GM18505 (cell line): Measurements from ENCODE around the gene JARID2.
"Not testable (repeated sequence)": the region's sequence is repeated elsewhere in the genome, so short reads cannot be mapped to it uniquely, and the experiment has no call there.

Experiments used
- ATAC-seq: cut with Tn5 transposase; IDR thresholded peaks from one replicate; pipeline ENCODE4 v1.9.1; 2021; ENCODE audit not compliant: unreplicated experiment
- POLR2A ChIP-seq: IDR thresholded peaks from 4 replicates; pipeline ENCODE4 v1.6.1; 2011; ENCODE audit warnings: borderline replicate concordance; ENCODE audit not compliant: insufficient read depth, insufficient read length; ENCODE audit errors: extremely low read depth

JARID2 gene

DNA sequence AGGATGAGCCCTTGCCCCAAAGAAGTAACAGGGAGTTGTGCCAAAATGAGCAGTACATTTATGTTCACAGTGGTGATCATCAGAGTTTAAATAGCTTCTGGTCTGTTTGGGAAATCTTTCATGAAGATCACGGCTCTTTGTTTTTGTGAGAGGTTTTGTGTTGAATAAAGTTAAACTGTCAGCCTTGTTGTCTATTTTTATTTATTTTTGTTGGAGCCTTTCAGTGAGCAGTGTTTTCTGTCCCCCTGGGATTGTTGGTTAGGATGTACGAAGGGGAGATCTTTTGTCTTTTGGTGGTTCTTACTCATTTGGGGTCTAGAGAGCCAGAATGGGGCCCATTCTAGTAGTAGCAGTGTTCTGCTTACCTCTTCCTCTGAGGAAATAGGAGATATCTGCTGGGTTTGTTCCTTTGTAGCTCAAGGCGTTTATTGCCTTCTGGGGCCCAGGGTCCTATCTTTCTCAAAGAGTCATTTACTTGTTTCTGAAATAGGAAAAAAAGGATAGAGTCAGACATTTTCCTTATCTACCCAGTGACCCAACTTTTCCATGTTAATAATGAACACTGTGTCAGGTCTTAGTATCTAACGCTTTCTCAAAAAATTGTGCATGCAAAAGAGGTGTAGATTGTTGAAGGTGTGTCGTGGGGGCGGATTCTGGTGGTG is 157.4 kb downstream of the JARID2 start:
- no peak for TF ChIP-seq POLR2A
- no peak for ATAC-seq

DNA sequence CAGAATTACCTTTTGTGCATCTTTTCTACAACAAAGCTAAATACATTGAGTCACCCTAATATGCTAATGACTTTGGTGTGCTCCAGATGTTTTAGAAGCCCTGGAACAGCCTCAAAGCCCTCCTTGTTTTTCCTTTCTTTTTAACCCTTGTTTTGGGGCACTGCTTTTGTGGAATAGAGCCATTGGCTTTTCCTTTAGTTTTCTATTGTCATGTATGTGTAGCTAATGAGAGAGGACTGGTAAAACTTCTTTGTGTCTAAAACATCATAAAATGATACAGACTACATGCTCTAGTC is 158.8 kb downstream of the JARID2 start:
- no peak for ATAC-seq

DNA sequence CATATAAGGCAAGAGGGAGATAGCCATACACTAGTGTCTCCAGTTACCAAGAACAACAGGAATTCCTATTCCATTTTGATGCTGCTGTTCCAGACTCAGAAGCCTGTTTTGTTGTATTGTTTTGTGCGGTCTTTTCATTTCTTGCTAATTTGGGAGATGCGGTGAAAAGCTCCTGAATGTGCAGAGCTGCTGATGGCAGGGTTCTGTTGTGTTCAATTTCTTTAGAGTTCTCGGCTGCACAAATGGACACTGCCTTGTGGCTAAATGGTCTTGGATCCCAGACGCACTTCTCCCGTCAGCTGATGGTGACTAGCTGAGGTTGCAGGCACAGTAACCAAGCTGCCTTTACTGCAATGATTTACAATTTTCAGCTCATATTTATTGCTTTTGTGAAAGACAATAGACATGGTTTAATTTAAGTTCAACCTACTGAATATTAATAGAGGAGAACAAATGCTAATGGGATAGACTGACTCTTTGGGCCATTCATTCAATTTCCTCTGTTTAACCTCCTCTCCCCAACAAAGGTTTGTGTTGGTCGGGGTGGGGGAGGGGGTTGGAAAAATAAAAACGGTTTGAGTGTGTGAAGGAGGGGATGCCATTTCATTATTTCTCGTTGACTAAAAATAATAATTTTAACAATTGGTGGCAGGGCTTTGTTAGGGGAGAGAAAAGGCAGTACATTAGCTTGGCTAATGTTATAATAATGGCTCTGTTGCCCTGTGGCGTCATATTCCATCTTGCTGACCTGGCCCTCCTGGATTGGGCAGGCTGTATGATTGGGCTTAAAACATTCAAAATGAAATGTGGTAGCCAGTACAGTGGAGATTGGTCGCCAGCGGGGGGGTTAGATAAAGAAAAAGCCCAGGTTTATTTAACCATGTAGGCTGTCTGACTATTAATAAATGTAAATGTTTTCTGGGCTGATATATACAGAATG is 159.5 kb downstream of the JARID2 start:
- TF ChIP-seq POLR2A: no peak
- ATAC-seq: no peak

More for the DNA sequence above, 158.8 kb downstream of the JARID2 start:
- TF ChIP-seq POLR2A: no peak

DNA sequence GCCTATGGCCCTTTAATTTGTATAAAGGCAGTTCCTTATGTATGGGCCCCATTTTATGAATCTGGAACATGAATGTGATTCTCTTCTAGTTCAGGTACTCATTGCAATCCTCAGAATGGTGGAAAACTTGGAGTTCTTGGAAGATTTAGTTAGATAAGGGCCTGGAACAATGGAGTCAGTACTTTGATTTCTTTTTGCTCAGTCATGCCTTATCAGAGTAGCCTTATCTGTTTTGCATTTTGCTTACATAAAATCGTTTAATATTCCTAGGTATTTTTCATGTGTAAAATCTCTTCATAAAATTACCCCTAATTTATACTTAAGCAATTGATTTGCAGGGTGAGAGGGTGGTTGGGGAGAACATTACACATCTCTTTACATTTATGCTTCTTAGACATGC is 160.6 kb downstream of the JARID2 start:
- TF ChIP-seq POLR2A: no peak
- ATAC-seq: no peak

DNA sequence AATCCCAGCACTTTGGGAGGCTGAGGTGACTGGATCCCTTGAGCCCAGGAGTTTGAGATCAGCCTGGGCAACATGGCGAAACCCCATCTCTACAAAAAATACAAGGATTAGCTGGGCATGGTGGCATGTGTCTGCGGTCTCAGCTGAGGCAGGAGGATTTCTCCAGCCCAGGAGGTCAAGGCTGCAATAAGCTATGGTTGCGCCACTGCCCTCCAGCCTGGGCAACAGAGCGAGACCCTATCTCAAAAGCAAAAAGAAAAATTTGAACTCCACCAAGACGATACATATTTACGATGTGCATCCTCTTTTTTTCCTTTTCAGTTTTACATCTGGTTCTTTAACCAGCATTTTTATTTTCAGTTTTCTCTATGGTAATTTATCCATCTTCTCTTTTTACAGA is 162.1 kb downstream of the JARID2 start:
- no peak for TF ChIP-seq POLR2A
- no peak for ATAC-seq

DNA sequence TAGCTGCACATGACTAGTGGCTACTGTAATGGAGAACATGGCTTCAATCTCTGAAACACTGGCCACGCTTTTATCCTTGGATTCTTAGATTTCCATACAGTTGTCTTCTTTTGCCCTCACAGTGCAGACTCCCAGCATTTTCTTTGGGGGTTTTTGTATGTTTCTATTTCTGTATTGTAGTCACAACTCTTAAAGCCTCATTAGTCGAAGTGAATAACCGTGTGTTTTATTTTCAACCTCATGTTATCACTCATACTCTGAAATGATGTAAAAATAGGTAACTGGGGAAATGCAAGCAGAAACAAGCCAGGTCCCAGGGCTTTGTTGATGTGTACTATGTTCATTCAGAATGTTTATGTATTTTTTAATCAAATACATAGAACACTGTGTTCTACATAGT is 162.9 kb downstream of the JARID2 start:
- TF ChIP-seq POLR2A: no peak
- no peak for ATAC-seq

DNA sequence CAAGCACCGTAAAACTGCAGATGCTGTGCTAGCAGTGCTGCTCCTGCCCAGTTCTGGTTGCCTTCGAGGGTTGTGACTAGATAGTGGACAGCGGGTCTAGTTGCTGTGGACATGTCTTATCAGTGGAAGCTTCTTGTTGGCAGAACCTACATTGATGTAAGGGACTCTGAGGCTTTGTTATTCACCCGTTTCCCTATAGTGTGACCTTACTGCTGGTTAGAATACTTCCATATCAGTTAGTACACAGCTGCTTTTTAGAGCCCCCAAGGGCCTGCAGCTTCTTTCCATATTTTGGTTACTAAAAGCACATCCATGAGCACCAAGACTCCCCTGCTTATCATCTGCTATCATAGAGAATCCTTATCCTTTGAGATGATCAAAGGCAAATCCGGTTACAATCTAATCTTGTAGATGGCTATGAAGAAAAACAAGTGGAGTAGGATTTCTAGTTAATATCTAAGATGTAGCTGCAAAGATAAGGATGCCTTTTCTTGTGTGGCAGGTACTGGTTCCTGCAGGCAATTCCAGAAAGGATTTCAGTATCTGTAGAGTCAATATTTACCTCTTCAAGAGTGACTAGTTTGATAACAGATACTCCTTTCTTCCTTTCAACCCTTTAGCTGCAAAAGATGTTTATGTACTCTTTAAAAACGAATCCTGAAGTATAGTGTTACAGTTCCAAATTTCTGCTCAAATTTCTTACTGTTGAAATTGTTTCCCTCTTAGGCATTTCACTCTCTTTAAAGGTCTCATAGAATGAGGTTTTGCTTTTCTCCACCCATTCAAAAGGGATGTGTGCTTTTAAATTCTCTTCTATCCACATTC is 163.6 kb downstream of the JARID2 start:
- no peak for ATAC-seq
- TF ChIP-seq POLR2A: no peak

DNA sequence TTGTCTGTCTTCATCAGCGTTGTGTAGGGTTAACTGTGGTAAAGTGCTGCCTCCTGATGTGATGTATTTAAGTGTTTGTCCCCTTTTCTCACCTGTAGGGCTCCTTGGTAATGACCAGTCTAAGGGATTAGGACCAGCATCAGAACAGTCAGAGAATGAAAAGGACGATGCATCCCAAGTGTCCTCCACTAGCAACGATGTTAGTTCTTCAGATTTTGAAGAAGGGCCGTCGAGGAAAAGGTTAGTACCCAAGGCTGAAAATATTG is 164.2 kb downstream of the JARID2 start:
- no peak for TF ChIP-seq POLR2A
- ATAC-seq: no peak

DNA sequence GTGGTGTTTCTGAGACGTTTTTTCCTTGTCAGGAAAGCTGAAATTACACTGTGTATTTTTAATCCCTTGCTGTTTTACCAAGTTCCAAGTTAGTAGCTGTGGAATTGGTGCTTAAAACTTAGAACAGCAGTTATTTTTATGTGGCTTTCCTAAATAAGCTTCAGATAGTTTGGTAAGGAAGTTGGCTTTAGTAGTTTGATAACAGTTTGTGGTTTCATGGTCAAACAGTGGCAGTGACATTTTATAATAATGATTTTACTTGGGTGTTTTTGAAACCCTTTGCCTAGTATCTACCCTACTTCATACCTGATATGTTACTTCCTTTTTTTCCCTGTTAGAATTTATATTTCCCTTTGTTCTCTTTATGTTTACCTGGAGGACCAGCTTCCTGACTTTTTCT is 164.9 kb downstream of the JARID2 start:
- TF ChIP-seq POLR2A: no peak
- no peak for ATAC-seq

DNA sequence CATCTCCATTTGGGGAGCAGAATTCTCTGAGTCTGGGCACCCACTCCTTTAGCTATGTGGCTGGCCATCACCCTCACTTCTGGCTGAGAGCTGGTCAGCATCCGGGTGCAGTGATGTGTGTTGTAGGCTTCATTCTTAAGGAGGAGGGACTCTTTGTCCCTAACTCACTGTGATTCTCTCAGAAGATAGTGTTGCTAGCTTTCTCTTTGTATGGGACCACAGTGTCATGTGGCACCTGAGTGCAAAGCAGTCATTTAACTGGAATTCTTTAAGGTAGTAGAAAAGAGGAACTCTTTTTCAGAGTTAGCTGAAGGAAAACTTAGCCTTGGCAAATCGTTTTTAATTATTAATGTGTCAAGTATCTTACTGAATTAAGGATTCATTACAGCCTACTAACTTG is 165.9 kb downstream of the JARID2 start:
- TF ChIP-seq POLR2A: no peak
- ATAC-seq: no peak

DNA sequence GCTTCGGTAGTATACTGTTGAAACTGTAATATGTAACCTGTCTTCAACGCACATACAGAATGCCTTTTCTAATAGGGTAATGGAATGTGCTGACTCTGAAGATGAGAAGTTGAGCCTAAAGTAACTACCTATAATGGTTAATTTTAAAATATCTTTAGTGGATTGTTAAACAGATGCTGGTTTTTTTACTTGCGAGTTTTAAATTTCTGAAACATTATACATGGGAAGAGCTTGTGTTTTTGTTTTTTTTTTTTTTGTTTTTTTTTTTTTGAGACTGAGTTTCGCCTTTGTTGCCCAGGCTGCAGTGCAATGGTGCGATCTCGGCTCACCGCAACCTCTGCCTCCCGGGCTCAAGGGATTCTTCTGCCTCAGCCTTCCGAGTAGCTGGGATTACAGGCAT is 166.9 kb downstream of the JARID2 start:
- ATAC-seq: no peak
- no peak for TF ChIP-seq POLR2A

DNA sequence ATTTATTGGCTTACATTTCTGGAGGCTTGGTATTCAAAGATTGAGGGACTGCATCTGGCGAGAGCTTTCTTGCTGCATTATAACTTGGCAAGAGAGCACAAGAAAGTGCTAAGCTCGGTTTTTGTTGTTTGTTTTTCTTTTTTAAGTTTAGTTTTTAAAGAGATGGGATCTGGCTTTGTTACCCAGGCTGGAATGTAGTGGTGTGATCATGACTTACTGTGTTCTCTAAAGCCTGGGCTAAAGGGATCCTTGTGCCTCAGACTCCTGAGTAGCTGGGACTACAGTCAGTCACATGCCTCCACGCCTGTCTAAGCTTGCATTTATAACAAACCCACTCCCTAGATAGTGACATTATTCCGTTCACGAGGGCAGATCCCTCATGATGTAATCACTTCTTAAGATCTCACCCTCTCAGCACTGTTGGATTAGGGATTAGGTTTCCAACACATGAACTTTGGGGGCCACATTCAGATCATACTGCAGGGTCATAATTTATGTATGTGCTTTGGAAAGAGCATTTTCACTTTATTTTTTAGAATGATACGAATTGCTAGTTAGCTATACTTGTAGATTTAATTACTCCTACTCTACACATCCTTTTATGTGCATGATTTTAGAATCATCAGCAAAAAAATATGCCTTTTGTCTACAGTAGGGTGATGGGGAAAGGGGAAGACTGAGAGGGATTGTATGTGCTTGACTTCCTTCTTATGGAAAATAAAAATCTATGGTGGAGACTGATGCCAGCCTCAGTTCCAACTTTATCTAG is 167.8 kb downstream of the JARID2 start:
- TF ChIP-seq POLR2A: no peak
- no peak for ATAC-seq

DNA sequence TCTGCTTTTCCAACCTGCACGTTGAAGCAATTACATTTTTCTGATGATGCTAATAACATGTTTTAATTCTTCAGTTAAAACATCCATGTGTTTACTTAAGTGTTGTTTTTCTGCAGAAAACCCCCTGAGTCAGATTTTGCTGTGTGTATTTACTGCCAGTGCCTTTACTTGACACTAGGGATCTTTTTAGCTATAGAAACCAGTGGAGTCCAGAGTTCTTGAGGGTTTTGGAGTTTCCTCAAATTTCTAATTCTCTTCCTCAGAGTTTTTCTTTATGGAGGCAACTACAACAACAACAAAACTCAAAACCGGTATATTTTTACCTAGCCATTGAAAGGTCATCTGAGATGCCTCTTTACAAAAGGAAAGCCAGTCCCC is 168.4 kb downstream of the JARID2 start:
- TF ChIP-seq POLR2A: no peak

DNA sequence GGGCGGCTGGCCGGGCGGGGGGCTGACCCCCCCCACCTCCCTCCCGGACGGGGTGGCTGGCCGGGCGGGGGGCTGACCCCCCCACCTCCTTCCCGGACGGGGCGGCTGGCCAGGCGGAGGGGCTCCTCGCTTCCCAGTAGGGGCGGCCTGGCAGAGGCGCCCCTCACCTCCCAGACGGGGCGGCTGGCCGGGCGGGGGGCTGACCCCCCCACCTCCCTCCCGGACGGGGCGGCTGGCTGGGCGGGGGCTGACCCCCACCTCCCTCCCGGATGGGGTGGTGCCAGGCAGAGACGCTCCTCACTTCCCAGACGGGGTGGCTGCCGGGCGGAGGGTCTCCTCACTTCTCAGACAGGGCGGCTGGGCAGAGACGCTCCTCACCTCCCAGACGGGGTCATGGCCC is 169.8 kb downstream of the JARID2 start:
- ATAC-seq: not testable (repeated sequence)

More for the DNA sequence above, 168.4 kb downstream of the JARID2 start:
- ATAC-seq: no peak

DNA sequence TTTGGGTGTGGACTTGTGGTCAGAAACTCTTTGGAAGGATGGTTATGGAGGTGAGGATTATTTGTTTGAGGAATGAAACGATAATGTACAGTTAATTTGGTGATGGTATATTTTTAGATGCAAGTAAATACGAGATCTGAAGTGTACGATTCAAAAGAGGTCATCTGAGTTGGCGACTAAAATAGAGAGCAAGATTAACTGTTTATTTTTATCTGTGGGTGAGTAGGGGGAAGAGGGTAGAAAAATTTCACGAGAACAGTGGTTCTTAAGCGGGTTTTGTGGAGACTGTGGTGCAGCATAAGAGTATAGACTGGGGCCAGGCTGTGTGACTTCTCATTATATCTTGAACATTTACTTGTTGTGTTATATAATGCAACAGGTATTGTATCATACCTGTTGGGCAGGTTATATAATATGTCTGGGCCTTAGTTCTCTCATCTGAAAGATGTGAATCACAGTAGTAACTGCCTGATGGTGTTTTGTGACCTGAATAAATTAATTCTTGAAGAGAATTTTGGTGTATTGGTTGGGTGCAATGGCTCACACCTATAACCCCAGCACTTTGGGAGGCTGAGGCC is 171.2 kb downstream of the JARID2 start:
- no peak for TF ChIP-seq POLR2A
- ATAC-seq: no peak
